NB4 (cell line): ENCODE measurements around the gene PLEKHA4.

Source experiments
- MAX ChIP-seq: IDR thresholded peaks from 2 replicates; pipeline ENCODE4 v1.6.1; 2011; ENCODE audit warnings: low read depth, low read length
- POLR2A ChIP-seq: IDR thresholded peaks from 2 replicates; pipeline ENCODE4 v1.6.1; 2011; ENCODE audit warnings: mild to moderate bottlenecking; ENCODE audit not compliant: insufficient read length; ENCODE audit errors: extremely low read depth
- TF ChIP-seq, protein P1 (sequence below): IDR thresholded peaks from one replicate; pipeline ENCODE4 v1.5.1; 2012; ENCODE audit warnings: low read depth, low read length

- TF ChIP-seq POLR2A (no peak), MAX (no peak)
- TF ChIP-seq, protein P1, sequence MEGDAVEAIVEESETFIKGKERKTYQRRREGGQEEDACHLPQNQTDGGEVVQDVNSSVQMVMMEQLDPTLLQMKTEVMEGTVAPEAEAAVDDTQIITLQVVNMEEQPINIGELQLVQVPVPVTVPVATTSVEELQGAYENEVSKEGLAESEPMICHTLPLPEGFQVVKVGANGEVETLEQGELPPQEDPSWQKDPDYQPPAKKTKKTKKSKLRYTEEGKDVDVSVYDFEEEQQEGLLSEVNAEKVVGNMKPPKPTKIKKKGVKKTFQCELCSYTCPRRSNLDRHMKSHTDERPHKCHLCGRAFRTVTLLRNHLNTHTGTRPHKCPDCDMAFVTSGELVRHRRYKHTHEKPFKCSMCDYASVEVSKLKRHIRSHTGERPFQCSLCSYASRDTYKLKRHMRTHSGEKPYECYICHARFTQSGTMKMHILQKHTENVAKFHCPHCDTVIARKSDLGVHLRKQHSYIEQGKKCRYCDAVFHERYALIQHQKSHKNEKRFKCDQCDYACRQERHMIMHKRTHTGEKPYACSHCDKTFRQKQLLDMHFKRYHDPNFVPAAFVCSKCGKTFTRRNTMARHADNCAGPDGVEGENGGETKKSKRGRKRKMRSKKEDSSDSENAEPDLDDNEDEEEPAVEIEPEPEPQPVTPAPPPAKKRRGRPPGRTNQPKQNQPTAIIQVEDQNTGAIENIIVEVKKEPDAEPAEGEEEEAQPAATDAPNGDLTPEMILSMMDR: no peak
Observed at GRCh38 chr19:48805452-48805851, 63.0 kb downstream of the PLEKHA4 start.
